HG02884 (cell line): Measurements from ENCODE around the gene CDKN1C.

ENCODE experiments used
- ATAC-seq: cut with Tn5 transposase; IDR thresholded peaks from one replicate; pipeline ENCODE4 v1.9.1; 2021; ENCODE audit warnings: mild to moderate bottlenecking, moderate library complexity; ENCODE audit not compliant: unreplicated experiment

Gene CDKN1C

GRCh38 chr11:2885678-2886081 lies at the start of gene CDKN1C:
Gene CDKN1C, minus strand, starts transcription at chr11:2885775. Its CDS starts 319 bp downstream, at chr11:2885456.
- peak; percentile 63 for ATAC-seq

GRCh38 chr11:2934611-2935239 lies 49.1 kb upstream of the CDKN1C start:
- ATAC-seq, result no peak

- no peak for ATAC-seq
Observed at GRCh38 chr11:2934021-2934550, 48.5 kb upstream of the CDKN1C start.

- ATAC-seq, result no peak
Observed at GRCh38 chr11:2933375-2934020, 47.9 kb upstream of the CDKN1C start.

- no peak for ATAC-seq
Observed at GRCh38 chr11:2932850-2933251, 47.3 kb upstream of the CDKN1C start.

GRCh38 chr11:2931771-2932738 lies 46.5 kb upstream of the CDKN1C start:
- no peak for ATAC-seq

GRCh38 chr11:2931420-2931746 lies 45.8 kb upstream of the CDKN1C start:
- ATAC-seq, result no peak

GRCh38 chr11:2930704-2931419 lies 45.3 kb upstream of the CDKN1C start:
- no peak for ATAC-seq

GRCh38 chr11:2929950-2930703 lies 44.6 kb upstream of the CDKN1C start:
- no peak for ATAC-seq

- no peak for ATAC-seq
Observed at GRCh38 chr11:2929531-2929949, 44.0 kb upstream of the CDKN1C start.

- ATAC-seq, result no peak
Observed at GRCh38 chr11:2928605-2929530, 43.3 kb upstream of the CDKN1C start, which contains the start of gene PHLDA2. Gene PHLDA2, minus strand, starts transcription at chr11:2929420. Its CDS starts 56 bp downstream, at chr11:2929364.

- no peak for ATAC-seq
Observed at GRCh38 chr11:2927851-2928604, 42.5 kb upstream of the CDKN1C start.

GRCh38 chr11:2927121-2927800 lies 41.7 kb upstream of the CDKN1C start:
- no peak for ATAC-seq

GRCh38 chr11:2926611-2927051 lies 41.1 kb upstream of the CDKN1C start:
- no peak for ATAC-seq

GRCh38 chr11:2924821-2925675 lies 39.5 kb upstream of the CDKN1C start:
- ATAC-seq, result no peak

GRCh38 chr11:2924381-2924780 lies 38.8 kb upstream of the CDKN1C start:
- ATAC-seq, result no peak
